IPS-20b (cell line): ENCODE data around the gene FSTL1.

Experiments used
- H3K27ac ChIP-seq: one replicate; pipeline ENCODE4 v1.5.1; 2013; ENCODE audit warnings: low read length
- H3K27me3 ChIP-seq: 2 replicates; pipeline ENCODE4 v1.6.1; 2013; ENCODE audit warnings: mild to moderate bottlenecking, low read length, inconsistent platforms; ENCODE audit not compliant: insufficient read depth
- H3K36me3 ChIP-seq: 2 replicates; pipeline ENCODE4 v1.6.1; 2013; ENCODE audit warnings: low read depth, mild to moderate bottlenecking, inconsistent platforms, low read length, moderate library complexity; ENCODE audit not compliant: insufficient read depth
- H3K4me1 ChIP-seq: 2 replicates; pipeline ENCODE4 v1.6.1; 2013; ENCODE audit warnings: mild to moderate bottlenecking, control low read depth, inconsistent platforms, low read length, moderate library complexity; ENCODE audit not compliant: insufficient read depth
- H3K4me3 ChIP-seq: 2 replicates; pipeline ENCODE4 v1.5.1; 2013; ENCODE audit warnings: mild to moderate bottlenecking, low read length, inconsistent platforms
- H3K9ac ChIP-seq: 2 replicates; pipeline ENCODE4 v1.6.1; 2013; ENCODE audit warnings: low read depth, mild to moderate bottlenecking, inconsistent platforms, low read length, moderate library complexity
- H3K9me3 ChIP-seq: 2 replicates; pipeline ENCODE4 v1.6.1; 2013; ENCODE audit warnings: mild to moderate bottlenecking, low read depth, low read length, inconsistent platforms; ENCODE audit not compliant: insufficient read depth

The FSTL1 gene

DNA sequence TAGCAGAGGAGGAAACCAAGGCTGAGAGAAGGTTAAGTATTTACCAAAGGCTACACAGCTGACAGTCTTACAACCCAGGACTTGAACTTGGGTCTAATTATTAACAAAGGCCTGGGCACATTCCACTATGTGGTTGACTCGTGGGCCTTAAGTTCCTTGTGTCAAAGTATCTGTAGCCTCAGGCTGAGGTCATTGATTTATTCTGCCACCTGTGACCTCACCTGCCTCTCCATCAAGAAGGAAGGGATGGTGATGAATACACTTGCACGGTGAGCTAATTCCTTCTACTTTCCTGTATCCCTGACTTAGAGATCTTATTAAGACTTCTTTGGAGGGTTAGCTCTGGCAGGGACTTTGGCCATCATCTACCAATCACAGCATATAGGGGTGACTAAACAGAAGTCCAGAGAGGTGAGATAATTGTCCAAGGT lies 81.7 kb downstream of the FSTL1 start:
- Histone ChIP-seq H3K36me3 (no peaks in the 10 kb centered on the region), H3K9ac (no peak overlapping the region), H3K4me1 (no peaks in the 10 kb centered on the region), H3K4me3 (no peak overlapping the region), H3K9me3 (no peaks in the 10 kb centered on the region), H3K27me3 (no peaks in the 10 kb centered on the region), H3K27ac (no peak overlapping the region)

DNA sequence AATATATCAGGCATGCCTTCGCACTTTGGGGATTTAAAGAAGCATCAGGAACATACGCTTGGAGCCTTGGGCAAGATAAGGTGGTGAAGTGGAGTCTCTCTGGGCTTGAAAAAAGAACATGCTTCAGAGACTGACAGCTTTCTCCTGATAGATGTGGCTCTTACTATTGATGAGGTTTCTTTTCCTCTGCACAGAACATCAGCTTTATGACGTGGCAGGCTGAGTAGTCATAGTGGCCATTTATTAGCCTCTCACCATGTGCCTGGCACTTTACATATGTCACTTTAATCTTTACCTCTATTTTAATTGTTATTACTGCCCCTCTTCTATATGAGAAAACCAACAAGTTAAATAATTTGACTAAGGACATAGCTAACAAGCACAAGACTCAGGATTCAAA lies 82.6 kb downstream of the FSTL1 start:
- H3K27me3 ChIP-seq, result no peaks in the 10 kb centered on the region
- no peaks in the 10 kb centered on the region for H3K9me3 ChIP-seq
- no peak overlapping the region for H3K9ac ChIP-seq
- H3K36me3 ChIP-seq, result no peaks in the 10 kb centered on the region
- no peak overlapping the region for H3K27ac ChIP-seq
- H3K4me1 ChIP-seq, result no peaks in the 10 kb centered on the region
- H3K4me3 ChIP-seq, result no peak overlapping the region

DNA sequence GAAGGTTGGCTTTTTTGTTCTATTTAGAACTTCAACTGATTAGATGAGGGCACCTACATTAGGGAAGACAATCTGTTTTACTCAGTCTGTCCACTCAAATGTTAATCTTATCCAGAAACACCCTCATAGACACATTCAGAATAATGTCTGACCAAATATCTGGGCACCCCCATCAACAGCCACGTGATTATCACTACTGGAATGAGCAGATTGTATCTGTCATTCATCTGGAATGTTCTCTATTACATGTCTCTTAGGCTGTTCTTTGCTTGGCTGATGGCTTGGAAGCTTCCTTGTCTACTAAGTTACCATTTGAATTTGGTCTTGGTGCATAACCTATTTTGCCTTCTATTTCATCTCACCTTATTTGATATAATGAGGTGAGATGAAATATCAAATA lies 86.0 kb downstream of the FSTL1 start:
- H3K9ac ChIP-seq, result no peak overlapping the region
- no peaks in the 10 kb centered on the region for H3K27me3 ChIP-seq
- no peaks in the 10 kb centered on the region for H3K4me1 ChIP-seq
- no peak overlapping the region for H3K27ac ChIP-seq
- H3K4me3 ChIP-seq, result no peak overlapping the region
- H3K36me3 ChIP-seq, result no peaks in the 10 kb centered on the region
- no peaks in the 10 kb centered on the region for H3K9me3 ChIP-seq

DNA sequence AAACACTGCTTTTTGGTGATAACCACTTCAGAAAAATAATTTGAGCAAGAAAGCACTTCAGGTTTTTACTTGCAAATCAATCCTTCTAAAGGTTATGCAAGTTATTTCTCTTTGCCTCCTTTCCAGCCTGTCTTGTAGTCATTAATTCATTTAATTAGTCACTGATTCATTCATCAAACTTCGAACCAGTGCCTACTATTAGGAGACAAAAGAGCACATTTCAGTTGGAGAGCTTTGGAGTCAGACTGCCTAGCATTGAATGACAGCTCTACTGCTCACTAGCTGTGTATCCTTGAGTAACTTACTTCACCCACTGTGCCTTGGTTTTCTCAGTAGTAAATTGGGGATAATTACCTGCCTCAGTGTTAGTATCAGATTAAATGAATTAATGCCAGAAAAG lies 86.7 kb downstream of the FSTL1 start:
- Histone ChIP-seq H3K27ac (no peak overlapping the region), H3K36me3 (no peaks in the 10 kb centered on the region), H3K9ac (no peak overlapping the region), H3K9me3 (no peaks in the 10 kb centered on the region), H3K4me1 (no peaks in the 10 kb centered on the region), H3K27me3 (no peaks in the 10 kb centered on the region), H3K4me3 (no peak overlapping the region)

DNA sequence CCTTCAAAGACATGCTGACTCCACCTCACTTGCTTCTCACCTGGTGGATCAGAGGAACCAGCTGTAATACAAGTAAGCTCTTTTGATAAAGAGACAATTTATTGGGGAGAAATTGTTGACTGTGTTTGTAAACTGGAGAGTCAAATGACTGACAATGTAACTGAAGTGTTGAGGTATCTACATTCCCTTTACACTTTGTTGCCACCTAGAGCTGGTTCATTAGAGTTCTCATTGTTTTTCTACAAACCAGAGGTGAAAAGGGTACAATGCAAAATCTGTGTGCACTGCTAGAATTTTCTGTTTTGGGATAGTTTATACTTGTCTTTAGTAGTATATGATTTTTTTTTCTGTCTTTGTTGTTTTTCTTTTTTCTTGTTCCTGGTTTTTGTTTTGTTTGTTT lies 93.0 kb downstream of the FSTL1 start:
- Histone ChIP-seq H3K27me3 (no peaks in the 10 kb centered on the region), H3K9me3 (no peaks in the 10 kb centered on the region), H3K36me3 (no peaks in the 10 kb centered on the region), H3K4me3 (no peak overlapping the region), H3K4me1 (no peaks in the 10 kb centered on the region), H3K9ac (no peak overlapping the region), H3K27ac (no peak overlapping the region)

DNA sequence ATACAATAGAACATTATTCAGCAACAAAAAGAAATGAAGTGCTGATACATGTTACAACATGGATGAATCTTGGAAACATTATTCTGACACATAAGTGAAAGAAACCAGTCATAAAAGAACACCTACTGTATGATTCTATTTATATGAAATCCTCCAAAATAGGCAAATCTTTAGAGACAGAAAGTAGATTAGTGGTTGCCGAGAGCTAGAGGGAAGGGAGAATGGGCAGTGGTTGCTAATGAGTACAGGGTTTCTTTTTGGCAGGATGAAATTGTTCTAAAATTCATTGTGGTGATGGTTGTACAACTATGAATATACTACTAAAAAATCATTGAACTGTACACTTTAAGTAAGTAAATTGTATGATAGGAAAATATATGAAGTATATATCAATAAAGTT lies 95.3 kb downstream of the FSTL1 start:
- H3K4me3 ChIP-seq, result no peak overlapping the region
- H3K9me3 ChIP-seq, result no peaks in the 10 kb centered on the region
- no peaks in the 10 kb centered on the region for H3K4me1 ChIP-seq
- H3K27ac ChIP-seq, result no peak overlapping the region
- no peak overlapping the region for H3K9ac ChIP-seq
- no peaks in the 10 kb centered on the region for H3K27me3 ChIP-seq
- no peaks in the 10 kb centered on the region for H3K36me3 ChIP-seq

DNA sequence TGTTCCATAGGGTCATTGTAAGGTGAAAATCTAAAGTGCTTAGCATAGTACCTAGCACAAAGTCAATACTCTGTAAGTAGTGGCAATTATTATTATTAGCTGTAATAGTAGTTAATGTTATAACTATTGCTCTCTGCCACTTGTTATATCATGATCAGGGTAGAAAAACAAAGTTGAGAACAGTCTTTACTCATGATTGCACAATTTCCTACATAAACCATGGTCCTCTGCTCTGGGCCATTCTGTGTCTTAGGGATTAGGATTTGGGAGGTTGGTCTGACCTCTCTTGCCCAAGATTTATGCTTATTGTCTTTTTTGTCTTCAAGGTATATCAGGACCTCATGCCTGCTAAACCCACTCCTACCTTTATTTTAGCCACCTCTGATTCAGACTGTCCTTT lies 97.3 kb downstream of the FSTL1 start:
- H3K4me3 ChIP-seq, result no peak overlapping the region
- H3K27me3 ChIP-seq, result peaks cover 10% of the 10 kb centered on the region
- no peak overlapping the region for H3K9ac ChIP-seq
- no peak overlapping the region for H3K27ac ChIP-seq
- no peaks in the 10 kb centered on the region for H3K36me3 ChIP-seq
- H3K9me3 ChIP-seq, result no peaks in the 10 kb centered on the region
- peaks cover 7% of the 10 kb centered on the region; the same call in 1 of the 2 replicates for H3K4me1 ChIP-seq

DNA sequence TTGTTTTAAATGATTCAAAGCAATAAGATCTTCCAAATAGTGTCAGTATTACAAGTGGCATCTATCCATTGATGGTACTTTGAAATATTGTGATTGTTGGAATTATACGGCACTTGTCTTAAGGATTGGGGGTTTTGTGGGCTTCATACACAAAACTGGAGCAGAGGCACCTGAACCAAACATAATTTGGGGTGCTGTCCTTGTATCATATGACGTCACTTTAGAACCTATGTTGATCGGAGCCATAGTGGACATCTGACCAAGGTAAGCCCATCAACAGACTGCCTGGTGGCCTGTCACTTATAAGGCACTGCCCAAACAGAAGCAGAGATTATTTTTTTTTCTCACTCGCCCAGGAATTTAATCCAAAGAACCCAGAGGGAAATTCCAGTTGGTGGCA lies 98.8 kb downstream of the FSTL1 start:
- H3K27me3 ChIP-seq, result peaks cover 20% of the 10 kb centered on the region
- H3K9ac ChIP-seq, result no peak overlapping the region
- no peaks in the 10 kb centered on the region for H3K36me3 ChIP-seq
- no peak overlapping the region for H3K4me3 ChIP-seq
- H3K4me1 ChIP-seq, result peaks cover 7% of the 10 kb centered on the region; the same call in 1 of the 2 replicates
- H3K9me3 ChIP-seq, result no peaks in the 10 kb centered on the region
- no peak overlapping the region for H3K27ac ChIP-seq

DNA sequence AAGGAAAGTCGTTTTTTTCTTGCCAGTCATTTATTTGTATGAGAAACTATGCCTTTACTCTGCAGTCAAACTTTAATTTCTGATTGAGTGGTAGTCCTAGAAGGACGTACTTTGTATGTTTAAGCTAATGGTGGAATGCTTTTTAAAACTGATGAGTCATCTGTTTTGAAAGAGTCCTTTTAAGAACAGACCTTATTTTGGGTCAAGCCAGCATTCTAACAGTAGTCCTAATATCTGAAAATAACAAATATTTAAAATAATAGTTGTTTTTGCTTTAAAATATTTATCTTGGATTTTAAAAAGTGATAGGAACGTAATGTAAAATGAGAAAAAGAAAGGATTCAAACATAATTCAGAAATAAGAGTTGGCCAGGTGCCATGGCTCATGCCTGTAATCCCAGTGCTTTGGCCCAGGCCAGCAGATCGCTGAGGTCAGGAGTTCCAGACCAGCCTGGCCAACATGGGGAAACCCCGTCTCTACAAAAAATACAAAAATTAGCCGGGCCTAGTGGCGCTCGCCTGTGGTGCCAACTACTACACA lies 100.3 kb downstream of the FSTL1 start:
- H3K27me3 ChIP-seq, result peaks cover 20% of the 10 kb centered on the region
- peaks cover 7% of the 10 kb centered on the region; the same call in 1 of the 2 replicates for H3K4me1 ChIP-seq
- H3K4me3 ChIP-seq, result peak overlapping the region; percentile 70; the same call in 1 of the 2 replicates
- no peaks in the 10 kb centered on the region for H3K9me3 ChIP-seq
- H3K36me3 ChIP-seq, result no peaks in the 10 kb centered on the region
- no peak overlapping the region for H3K27ac ChIP-seq
- H3K9ac ChIP-seq, result no peak overlapping the region; the same call in 1 of the 2 replicates

DNA sequence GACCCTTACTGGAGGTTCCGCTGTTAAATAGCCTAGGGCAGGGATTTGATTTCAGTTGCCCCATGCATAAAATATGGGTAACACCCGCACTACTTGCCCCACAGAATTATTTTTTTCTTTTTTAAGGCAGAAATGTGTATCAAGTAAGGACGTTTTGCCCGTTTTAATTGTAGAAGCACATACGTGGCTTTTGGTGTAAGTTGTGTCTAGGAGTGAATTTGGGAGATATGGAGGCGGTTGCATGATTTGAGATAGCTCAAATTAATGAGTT lies 101.0 kb downstream of the FSTL1 start:
- Histone ChIP-seq H3K27me3 (peaks cover 20% of the 10 kb centered on the region), H3K4me3 (peak overlapping the region; percentile 70), H3K27ac (no peak overlapping the region), H3K9ac (peak overlapping the region; percentile 74; the same call in 1 of the 2 replicates), H3K36me3 (no peaks in the 10 kb centered on the region), H3K9me3 (no peaks in the 10 kb centered on the region), H3K4me1 (peaks cover 7% of the 10 kb centered on the region; the same call in 1 of the 2 replicates)

DNA sequence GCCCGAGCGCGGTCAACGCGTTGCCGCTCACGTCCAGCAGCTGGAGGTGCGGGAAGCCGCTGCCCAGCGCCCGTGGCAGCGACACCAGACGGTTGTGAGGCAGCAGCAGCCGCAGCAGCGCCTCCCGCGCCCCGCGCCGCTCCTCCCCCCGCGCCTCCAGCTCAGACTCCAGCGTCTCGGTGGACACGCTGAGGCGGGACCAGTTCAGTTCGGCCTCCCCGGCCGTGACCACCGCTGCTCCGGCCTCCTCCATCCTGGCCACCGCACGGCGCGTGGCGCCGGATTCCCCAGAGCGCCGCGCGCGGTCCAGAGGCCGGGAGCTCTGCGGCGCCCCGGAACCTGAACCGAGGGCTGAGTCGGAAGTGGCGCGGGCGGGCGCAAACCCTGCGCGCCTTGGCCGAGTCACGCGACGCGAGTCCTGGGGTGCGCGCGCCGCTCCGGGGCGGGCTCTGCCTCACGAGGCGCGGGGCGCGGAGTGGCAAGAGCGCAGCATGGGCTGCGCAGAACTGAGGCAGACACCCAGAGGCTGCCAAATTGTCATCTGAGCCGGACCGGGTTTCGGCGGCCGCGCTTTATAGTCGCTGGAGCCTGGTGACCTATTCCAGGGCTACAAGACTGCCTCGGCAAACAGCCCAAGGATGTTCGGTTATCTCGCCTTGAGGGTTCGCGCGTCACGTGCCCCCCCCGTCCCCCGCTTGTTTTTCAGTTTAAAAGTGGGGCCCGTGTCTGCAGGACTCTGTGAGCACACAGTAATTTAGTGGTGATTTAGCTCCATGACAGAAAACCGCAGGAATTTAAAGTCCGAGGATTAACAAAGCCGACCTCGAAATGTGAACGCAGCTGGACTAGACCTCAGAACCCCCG lies 101.6 kb downstream of the FSTL1 start, which contains the start of gene LRRC58:
Gene LRRC58 (minus strand): TSS at position 364 of the 864 bp plus-strand sequence. CDS start 111 bp downstream, at position 253.
- Histone ChIP-seq H3K9me3 (no peaks in the 10 kb centered on the region), H3K4me3 (peak within 1 kb of the TSS; percentile 70), H3K27ac (no peak within 1 kb of the TSS), H3K4me1 (peaks cover 7% of the 10 kb centered on the region; the same call in 1 of the 2 replicates), H3K36me3 (no peaks in the 10 kb centered on the region), H3K27me3 (peaks cover 20% of the 10 kb centered on the region), H3K9ac (peak within 1 kb of the TSS; percentile 74; the same call in 1 of the 2 replicates)
